ENCODE measurements around the gene FBXO10.

The FBXO10 gene

DNA sequence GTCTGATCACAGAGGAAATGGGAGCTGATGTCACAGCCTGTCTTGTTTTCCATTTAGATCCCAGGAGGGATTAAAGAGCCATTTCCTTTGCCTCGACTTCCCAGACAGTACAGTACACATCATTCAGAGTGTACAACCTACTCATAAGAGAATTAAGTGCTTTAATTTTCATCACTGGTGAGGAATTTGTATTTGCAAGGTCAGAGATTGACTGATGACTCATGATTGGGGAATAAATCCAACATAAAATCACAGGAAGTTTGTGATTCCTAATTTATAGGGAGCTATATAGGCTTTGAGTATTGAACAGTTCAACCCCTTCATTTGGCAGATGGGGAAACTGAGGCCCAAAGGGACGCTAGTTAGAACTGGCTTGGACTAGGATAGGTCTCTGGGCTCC lies 20.3 kb upstream of the FBXO10 start:
- TF ChIP-seq GABPA (IDR thresholded peaks at IDR 0.05; ENCODE audit: low read depth) (no peak), SPI1 (IDR thresholded peaks at IDR 0.05; ENCODE audit: borderline replicate concordance, low read depth) (no peak), POLR2AphosphoS5 (IDR thresholded peaks at IDR 0.05; ENCODE audit: low read depth) (no peak)
- TF ChIP-seq, protein P1, sequence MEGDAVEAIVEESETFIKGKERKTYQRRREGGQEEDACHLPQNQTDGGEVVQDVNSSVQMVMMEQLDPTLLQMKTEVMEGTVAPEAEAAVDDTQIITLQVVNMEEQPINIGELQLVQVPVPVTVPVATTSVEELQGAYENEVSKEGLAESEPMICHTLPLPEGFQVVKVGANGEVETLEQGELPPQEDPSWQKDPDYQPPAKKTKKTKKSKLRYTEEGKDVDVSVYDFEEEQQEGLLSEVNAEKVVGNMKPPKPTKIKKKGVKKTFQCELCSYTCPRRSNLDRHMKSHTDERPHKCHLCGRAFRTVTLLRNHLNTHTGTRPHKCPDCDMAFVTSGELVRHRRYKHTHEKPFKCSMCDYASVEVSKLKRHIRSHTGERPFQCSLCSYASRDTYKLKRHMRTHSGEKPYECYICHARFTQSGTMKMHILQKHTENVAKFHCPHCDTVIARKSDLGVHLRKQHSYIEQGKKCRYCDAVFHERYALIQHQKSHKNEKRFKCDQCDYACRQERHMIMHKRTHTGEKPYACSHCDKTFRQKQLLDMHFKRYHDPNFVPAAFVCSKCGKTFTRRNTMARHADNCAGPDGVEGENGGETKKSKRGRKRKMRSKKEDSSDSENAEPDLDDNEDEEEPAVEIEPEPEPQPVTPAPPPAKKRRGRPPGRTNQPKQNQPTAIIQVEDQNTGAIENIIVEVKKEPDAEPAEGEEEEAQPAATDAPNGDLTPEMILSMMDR (IDR thresholded peaks at IDR 0.05; ENCODE audit: insufficient read depth, low read length) = no peak
- TF ChIP-seq, protein P2, sequence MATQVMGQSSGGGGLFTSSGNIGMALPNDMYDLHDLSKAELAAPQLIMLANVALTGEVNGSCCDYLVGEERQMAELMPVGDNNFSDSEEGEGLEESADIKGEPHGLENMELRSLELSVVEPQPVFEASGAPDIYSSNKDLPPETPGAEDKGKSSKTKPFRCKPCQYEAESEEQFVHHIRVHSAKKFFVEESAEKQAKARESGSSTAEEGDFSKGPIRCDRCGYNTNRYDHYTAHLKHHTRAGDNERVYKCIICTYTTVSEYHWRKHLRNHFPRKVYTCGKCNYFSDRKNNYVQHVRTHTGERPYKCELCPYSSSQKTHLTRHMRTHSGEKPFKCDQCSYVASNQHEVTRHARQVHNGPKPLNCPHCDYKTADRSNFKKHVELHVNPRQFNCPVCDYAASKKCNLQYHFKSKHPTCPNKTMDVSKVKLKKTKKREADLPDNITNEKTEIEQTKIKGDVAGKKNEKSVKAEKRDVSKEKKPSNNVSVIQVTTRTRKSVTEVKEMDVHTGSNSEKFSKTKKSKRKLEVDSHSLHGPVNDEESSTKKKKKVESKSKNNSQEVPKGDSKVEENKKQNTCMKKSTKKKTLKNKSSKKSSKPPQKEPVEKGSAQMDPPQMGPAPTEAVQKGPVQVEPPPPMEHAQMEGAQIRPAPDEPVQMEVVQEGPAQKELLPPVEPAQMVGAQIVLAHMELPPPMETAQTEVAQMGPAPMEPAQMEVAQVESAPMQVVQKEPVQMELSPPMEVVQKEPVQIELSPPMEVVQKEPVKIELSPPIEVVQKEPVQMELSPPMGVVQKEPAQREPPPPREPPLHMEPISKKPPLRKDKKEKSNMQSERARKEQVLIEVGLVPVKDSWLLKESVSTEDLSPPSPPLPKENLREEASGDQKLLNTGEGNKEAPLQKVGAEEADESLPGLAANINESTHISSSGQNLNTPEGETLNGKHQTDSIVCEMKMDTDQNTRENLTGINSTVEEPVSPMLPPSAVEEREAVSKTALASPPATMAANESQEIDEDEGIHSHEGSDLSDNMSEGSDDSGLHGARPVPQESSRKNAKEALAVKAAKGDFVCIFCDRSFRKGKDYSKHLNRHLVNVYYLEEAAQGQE (IDR thresholded peaks at IDR 0.05; ENCODE audit: insufficient replicate concordance, low read depth) = no peak
- H3K4me3 ChIP-seq (replicated peaks; ENCODE audit: insufficient read depth, low read length) = no peak overlapping the region
- H3K27me3 ChIP-seq (ENCODE audit: insufficient read depth, poor library complexity, severe bottlenecking) = no peaks in the 10 kb centered on the region
- DNase-seq (ENCODE audit: low read depth in 1 of 2, low spot score in 1 of 2) = no peak
- no peak overlapping the region for H3K27ac ChIP-seq (replicated peaks)

DNA sequence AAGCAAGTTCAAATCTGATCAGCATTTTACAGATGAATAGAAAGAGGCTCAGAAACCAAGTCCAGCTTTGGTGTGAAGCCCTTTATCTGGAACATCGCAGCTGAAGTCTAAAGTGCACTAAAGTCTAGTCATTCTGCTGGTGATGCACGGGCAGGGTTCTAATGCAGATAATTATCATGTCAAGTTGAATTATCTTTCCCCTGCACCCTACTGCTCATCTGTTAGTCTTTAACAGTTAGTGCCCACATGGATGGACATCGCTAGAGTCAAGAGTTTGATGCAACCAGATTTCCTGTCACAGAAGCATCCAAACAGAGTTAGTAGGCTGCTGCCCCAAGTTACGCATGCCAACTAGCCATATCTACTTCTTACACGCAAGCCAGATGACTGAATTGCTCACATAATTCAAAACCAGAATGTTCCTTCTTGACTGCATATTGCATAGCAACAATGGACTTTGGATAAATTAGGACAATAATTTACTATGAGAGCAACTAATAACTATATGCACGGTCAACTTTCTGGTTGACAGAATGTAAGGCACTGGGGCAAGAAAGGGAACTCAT lies 17.8 kb upstream of the FBXO10 start:
- no peak for DNase-seq (ENCODE audit: low read depth in 1 of 2, low spot score in 1 of 2)
- Histone ChIP-seq H3K4me3 (replicated peaks; ENCODE audit: insufficient read depth, low read length) (no peak overlapping the region), H3K27me3 (ENCODE audit: insufficient read depth, poor library complexity, severe bottlenecking) (no peaks in the 10 kb centered on the region), H3K27ac (replicated peaks) (no peak overlapping the region)
- TF ChIP-seq, protein P2 (IDR thresholded peaks at IDR 0.05; ENCODE audit: insufficient replicate concordance, low read depth) = no peak
- TF ChIP-seq, protein P1 (IDR thresholded peaks at IDR 0.05; ENCODE audit: insufficient read depth, low read length) = no peak
- TF ChIP-seq GABPA (IDR thresholded peaks at IDR 0.05; ENCODE audit: low read depth) (no peak), SPI1 (IDR thresholded peaks at IDR 0.05; ENCODE audit: borderline replicate concordance, low read depth) (no peak), POLR2AphosphoS5 (IDR thresholded peaks at IDR 0.05; ENCODE audit: low read depth) (no peak)

DNA sequence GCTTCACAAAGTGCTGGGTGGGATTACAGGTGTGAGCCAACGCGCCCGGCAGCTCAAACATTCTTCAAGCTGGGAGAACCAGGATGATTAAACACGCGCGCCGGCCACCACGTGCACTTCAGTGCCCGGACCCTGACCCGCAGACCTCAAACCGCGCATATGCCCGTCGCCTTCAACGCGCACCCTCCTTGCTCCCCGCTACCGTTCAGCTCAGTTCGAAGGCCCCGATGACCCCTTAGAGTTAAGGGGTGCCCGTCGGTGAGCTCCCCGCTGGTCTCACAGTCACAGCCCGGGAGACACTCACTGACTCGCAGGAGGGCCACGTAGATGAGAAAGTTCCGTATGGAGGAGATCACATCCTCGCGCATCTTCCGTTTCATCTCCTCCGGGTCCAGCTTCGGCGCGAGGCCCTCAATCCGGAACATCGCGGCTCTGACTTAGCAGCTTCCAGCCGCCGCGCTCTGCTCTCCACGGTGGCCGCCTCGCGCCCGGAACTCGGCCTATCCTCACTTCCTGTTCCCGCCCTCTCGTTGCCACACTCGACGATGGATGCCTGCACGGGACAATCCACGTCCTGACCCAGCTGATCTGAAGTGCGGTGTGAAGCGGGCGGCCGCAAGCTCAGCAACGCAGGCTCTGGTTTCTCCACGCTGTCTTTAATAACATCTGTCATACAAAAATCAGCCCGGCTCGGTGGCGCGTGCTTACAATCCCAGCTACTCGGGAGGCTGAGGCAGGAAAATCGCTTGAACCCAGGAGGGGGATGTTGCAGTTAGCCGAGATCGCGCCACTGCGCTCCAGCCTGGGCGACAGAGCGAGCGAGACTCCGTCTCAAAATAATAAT lies 16.1 kb upstream of the FBXO10 start, which contains the start of gene TOMM5:
TSS of gene TOMM5 (minus strand) at position 490 of the 844 bp plus-strand sequence. CDS start at position 425, 65 bp downstream.
- Histone ChIP-seq H3K27me3 (ENCODE audit: insufficient read depth, poor library complexity, severe bottlenecking) (no peaks in the 10 kb centered on the region), H3K4me3 (replicated peaks; ENCODE audit: insufficient read depth, low read length) (peak within 1 kb of the TSS; percentile 95), H3K27ac (replicated peaks) (peak within 1 kb of the TSS; percentile 91)
- TF ChIP-seq POLR2AphosphoS5 (IDR thresholded peaks at IDR 0.05; ENCODE audit: low read depth) (peak; percentile 98), SPI1 (IDR thresholded peaks at IDR 0.05; ENCODE audit: borderline replicate concordance, low read depth) (peak; percentile 76; the same call in 1 of the 2 replicates), GABPA (IDR thresholded peaks at IDR 0.05; ENCODE audit: low read depth) (peak; percentile 89)
- TF ChIP-seq, protein P1 (IDR thresholded peaks at IDR 0.05; ENCODE audit: insufficient read depth, low read length) = no peak
- TF ChIP-seq, protein P2 (IDR thresholded peaks at IDR 0.05; ENCODE audit: insufficient replicate concordance, low read depth) = peak; percentile 74
- DNase-seq (ENCODE audit: low read depth in 1 of 2, low spot score in 1 of 2) = peak; percentile 95 to 96
